ENCODE measurements around the gene PRH2.

PRH2 gene

DNA sequence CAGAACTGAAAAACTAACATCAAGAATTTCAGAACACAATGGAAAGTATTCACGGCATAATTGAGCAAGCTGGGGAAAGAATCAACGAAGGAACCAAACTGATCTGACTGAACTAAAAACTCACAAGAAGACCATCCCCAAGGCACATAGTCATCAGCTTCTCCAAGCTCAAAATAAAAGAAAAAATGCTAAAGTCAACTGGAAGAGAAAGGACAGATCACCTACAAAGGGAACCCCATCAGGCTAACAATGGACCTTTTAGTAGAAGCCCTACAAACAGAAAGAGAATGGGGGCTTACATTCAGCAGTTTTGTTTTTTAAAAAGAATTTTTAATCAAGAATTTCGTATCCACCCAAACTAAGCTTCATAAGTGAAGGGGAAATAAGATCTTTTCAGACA, 45.9 kb downstream of the PRH2 start:
- H2BK120ac ChIP-seq (ENCODE audit: low read depth, low read length): no peak overlapping the region
- no peak overlapping the region for H3K23ac ChIP-seq (ENCODE audit: low read length in 2 of 2)
- H3K9ac ChIP-seq (ENCODE audit: low read length): no peak overlapping the region
- no peaks in the 10 kb centered on the region for H3K27me3 ChIP-seq (ENCODE audit: control insufficient read depth in 1 of 2, insufficient read depth in 1 of 2, low read length in 2 of 2)
- H2BK5ac ChIP-seq (ENCODE audit: low read depth, low read length, poor library complexity, severe bottlenecking): no peak overlapping the region
- no peak overlapping the region for H4K91ac ChIP-seq (ENCODE audit: low read length)
- peaks cover 6% of the 10 kb centered on the region for H3K79me1 ChIP-seq (replicated peaks; ENCODE audit: low read length, poor library complexity, severe bottlenecking)
- DNase-seq: no peak
- H2AK5ac ChIP-seq (ENCODE audit: low read length, severe bottlenecking): no peak overlapping the region
- H4K8ac ChIP-seq (ENCODE audit: low read length): no peak overlapping the region
- H2BK12ac ChIP-seq (ENCODE audit: low read length in 2 of 2): no peak overlapping the region
- H2AFZ ChIP-seq (ENCODE audit: low read depth, low read length): no peak overlapping the region
- H3K4ac ChIP-seq (ENCODE audit: low read depth in 1 of 2, low read length in 2 of 2): no peak overlapping the region
- H3K18ac ChIP-seq (ENCODE audit: low read depth in 1 of 2, low read length in 2 of 2): no peak overlapping the region
- H3K9me3 ChIP-seq (ENCODE audit: control insufficient read depth, low read length): peaks cover 3% of the 10 kb centered on the region
- no peak overlapping the region for H2BK15ac ChIP-seq (ENCODE audit: low read depth, poor library complexity, severe bottlenecking)
- H3K27ac ChIP-seq (ENCODE audit: low read length, poor library complexity, severe bottlenecking): no peak overlapping the region
- no peak overlapping the region for H3K14ac ChIP-seq (ENCODE audit: low read length in 2 of 2)
- no peaks in the 10 kb centered on the region for H3K36me3 ChIP-seq (ENCODE audit: control insufficient read depth in 1 of 2, insufficient read depth in 2 of 2, low read depth in 1 of 2, low read length in 2 of 2)
- H3K4me2 ChIP-seq (ENCODE audit: low read length, poor library complexity, severe bottlenecking): no peak overlapping the region
- H3K4me1 ChIP-seq (ENCODE audit: control insufficient read depth, insufficient read depth, low read depth, low read length): no peaks in the 10 kb centered on the region
- 91% methylated on average over 3 of the region's 3 CpGs for WGBS
- no peak overlapping the region for H3K4me3 ChIP-seq (ENCODE audit: insufficient read depth in 1 of 2, low read depth in 1 of 2, low read length in 2 of 2)

DNA sequence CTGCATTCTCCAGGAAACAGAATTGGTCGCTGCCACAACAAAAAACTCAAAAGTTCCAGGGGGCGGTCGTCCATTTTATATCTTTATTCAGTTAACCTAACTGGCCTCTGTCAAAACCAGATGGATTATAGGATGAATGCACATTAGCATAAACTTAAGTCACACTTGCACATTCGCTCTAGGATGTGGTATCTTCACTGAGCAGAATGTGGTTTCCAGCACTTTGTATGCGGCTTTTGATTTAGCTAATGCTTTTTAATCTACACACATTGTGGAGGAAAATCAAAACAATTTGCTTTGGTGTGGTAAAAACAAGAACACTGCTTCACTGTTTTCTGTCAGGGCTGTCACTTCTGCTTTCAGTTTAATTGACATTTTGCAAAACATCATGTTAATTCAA, 53.2 kb downstream of the PRH2 start:
- H4K8ac ChIP-seq (ENCODE audit: low read length): no peak overlapping the region
- H2BK15ac ChIP-seq (ENCODE audit: low read depth, poor library complexity, severe bottlenecking): no peak overlapping the region
- WGBS: 100% methylated on average over 5 of the region's 5 CpGs
- no peak overlapping the region for H3K4me3 ChIP-seq (ENCODE audit: insufficient read depth in 1 of 2, low read depth in 1 of 2, low read length in 2 of 2)
- H3K18ac ChIP-seq (ENCODE audit: low read depth in 1 of 2, low read length in 2 of 2): no peak overlapping the region
- no peak for DNase-seq
- no peak overlapping the region for H4K91ac ChIP-seq (ENCODE audit: low read length)
- no peak overlapping the region for H3K4me2 ChIP-seq (ENCODE audit: low read length, poor library complexity, severe bottlenecking)
- H3K9me3 ChIP-seq (ENCODE audit: control insufficient read depth, low read length): no peaks in the 10 kb centered on the region
- no peak overlapping the region for H3K9ac ChIP-seq (ENCODE audit: low read length)
- no peak overlapping the region for H2AK5ac ChIP-seq (ENCODE audit: low read length, severe bottlenecking)
- no peak overlapping the region for H2AFZ ChIP-seq (ENCODE audit: low read depth, low read length)
- no peak overlapping the region for H2BK5ac ChIP-seq (ENCODE audit: low read depth, low read length, poor library complexity, severe bottlenecking)
- H3K4ac ChIP-seq (ENCODE audit: low read depth in 1 of 2, low read length in 2 of 2): no peak overlapping the region
- no peak overlapping the region for H3K27ac ChIP-seq (ENCODE audit: low read length, poor library complexity, severe bottlenecking)
- no peak overlapping the region for H3K23ac ChIP-seq (ENCODE audit: low read length in 2 of 2)
- no peaks in the 10 kb centered on the region for H3K36me3 ChIP-seq (ENCODE audit: control insufficient read depth in 1 of 2, insufficient read depth in 2 of 2, low read depth in 1 of 2, low read length in 2 of 2)
- no peak overlapping the region for H2BK120ac ChIP-seq (ENCODE audit: low read depth, low read length)
- H3K4me1 ChIP-seq (ENCODE audit: control insufficient read depth, insufficient read depth, low read depth, low read length): no peaks in the 10 kb centered on the region
- no peak overlapping the region for H3K14ac ChIP-seq (ENCODE audit: low read length in 2 of 2)
- H3K27me3 ChIP-seq (ENCODE audit: control insufficient read depth in 1 of 2, insufficient read depth in 1 of 2, low read length in 2 of 2): no peaks in the 10 kb centered on the region
- peaks cover 2% of the 10 kb centered on the region for H3K79me1 ChIP-seq (replicated peaks; ENCODE audit: low read length, poor library complexity, severe bottlenecking)
- no peak overlapping the region for H2BK12ac ChIP-seq (ENCODE audit: low read length in 2 of 2)
